Epidermal melanocyte (primary cell): ENCODE results near the gene ACOT8.
"Not testable (repeated sequence)": the region's sequence is repeated elsewhere in the genome, so short reads cannot be mapped to it uniquely, and the experiment has no call there.

ENCODE experiments used
- DNase-seq: peaks from one replicate; pipeline ENCODE4 v3.0.0; 2011; ENCODE audit warnings: low spot score; ENCODE audit not compliant: insufficient read length

Gene ACOT8

GRCh38 chr20:45827712-45828111, 29.5 kb downstream of the ACOT8 start:
- no peak for DNase-seq

- no peak for DNase-seq
Observed at GRCh38 chr20:45827030-45827652, 30.1 kb downstream of the ACOT8 start, which contains the start of gene TNNC2. TSS of gene TNNC2 (minus strand) at chr20:45827312. CDS start at chr20:45827248, 64 bp downstream.

- DNase-seq, result no peak
Observed at GRCh38 chr20:45826381-45827019, 30.7 kb downstream of the ACOT8 start.

- no peak for DNase-seq
Observed at GRCh38 chr20:45823949-45824835, 33.0 kb downstream of the ACOT8 start.

GRCh38 chr20:45822857-45823256, 34.3 kb downstream of the ACOT8 start:
- DNase-seq, result no peak

GRCh38 chr20:45821947-45822346, 35.2 kb downstream of the ACOT8 start:
- no peak for DNase-seq

GRCh38 chr20:45819466-45819865, 37.7 kb downstream of the ACOT8 start:
- DNase-seq, result no peak

GRCh38 chr20:45818239-45818638, 39.0 kb downstream of the ACOT8 start:
- no peak for DNase-seq

GRCh38 chr20:45817376-45818194, 39.6 kb downstream of the ACOT8 start:
- no peak for DNase-seq

GRCh38 chr20:45816951-45817350, 40.2 kb downstream of the ACOT8 start:
- DNase-seq, result no peak

GRCh38 chr20:45814314-45814713, 42.9 kb downstream of the ACOT8 start:
- no peak for DNase-seq

GRCh38 chr20:45813489-45813888, 43.7 kb downstream of the ACOT8 start:
- DNase-seq, result no peak

- DNase-seq, result no peak
Observed at GRCh38 chr20:45813006-45813340, 44.2 kb downstream of the ACOT8 start.

- peak; percentile 100 for DNase-seq
Observed at GRCh38 chr20:45812157-45813005, 44.8 kb downstream of the ACOT8 start, which contains the start of gene UBE2C. TSS of gene UBE2C (plus strand) at chr20:45812644. CDS start at chr20:45812696, 52 bp downstream.

- no peak for DNase-seq
Observed at GRCh38 chr20:45810191-45810970, 46.8 kb downstream of the ACOT8 start.

- DNase-seq, result no peak
Observed at GRCh38 chr20:45801851-45802250, 55.3 kb downstream of the ACOT8 start.

- no peak for DNase-seq
Observed at GRCh38 chr20:45798935-45799642, 58.1 kb downstream of the ACOT8 start.

GRCh38 chr20:45797955-45798354, 59.2 kb downstream of the ACOT8 start:
- DNase-seq, result not testable (repeated sequence)

- DNase-seq, result not testable (repeated sequence)
Observed at GRCh38 chr20:45797510-45797909, 59.7 kb downstream of the ACOT8 start.
